Measurements from ENCODE around the gene MICAL2. TPM values are rescaled to one million over a fixed set of nuclear protein-coding genes. Genes with fewer than 3 reads are reported as not detected.

MICAL2 gene
- total RNA-seq, 1 donor from 2014 or later: 4.4 TPM

GRCh38 chr11:12099132-12099873, 11.1 kb upstream of the MICAL2 start:
- no peaks in the 10 kb centered on the region for H3K9me3 Mint-ChIP-seq (ENCODE audit: unreplicated experiment)
- no peaks in the 10 kb centered on the region for H3K4me1 Mint-ChIP-seq (ENCODE audit: low read depth, unreplicated experiment)
- no peaks in the 10 kb centered on the region for H3K36me3 Mint-ChIP-seq (ENCODE audit: unreplicated experiment)
- no peak overlapping the region for H3K4me3 Mint-ChIP-seq (ENCODE audit: unreplicated experiment)
- peaks cover 3% of the 10 kb centered on the region for H3K27me3 Mint-ChIP-seq (ENCODE audit: unreplicated experiment)
- no peak for DNase-seq
- no peak for TF ChIP-seq CTCF (IDR thresholded peaks at IDR 0.05; ENCODE audit: partially characterized antibody, unreplicated experiment)
- H3K27ac Mint-ChIP-seq (ENCODE audit: unreplicated experiment): no peak overlapping the region

GRCh38 chr11:12100429-12100828, 10.0 kb upstream of the MICAL2 start:
- TF ChIP-seq CTCF (IDR thresholded peaks at IDR 0.05; ENCODE audit: partially characterized antibody, unreplicated experiment): no peak
- DNase-seq: no peak
- H3K9me3 Mint-ChIP-seq (ENCODE audit: unreplicated experiment): no peaks in the 10 kb centered on the region
- peaks cover 3% of the 10 kb centered on the region for H3K27me3 Mint-ChIP-seq (ENCODE audit: unreplicated experiment)
- H3K4me3 Mint-ChIP-seq (ENCODE audit: unreplicated experiment): no peak overlapping the region
- H3K36me3 Mint-ChIP-seq (ENCODE audit: unreplicated experiment): no peaks in the 10 kb centered on the region
- H3K27ac Mint-ChIP-seq (ENCODE audit: unreplicated experiment): no peak overlapping the region
- H3K4me1 Mint-ChIP-seq (ENCODE audit: low read depth, unreplicated experiment): no peaks in the 10 kb centered on the region

GRCh38 chr11:12100841-12101242, 9.5 kb upstream of the MICAL2 start:
- Mint-ChIP-seq H3K4me3 (ENCODE audit: unreplicated experiment) (no peak overlapping the region), H3K27me3 (ENCODE audit: unreplicated experiment) (peaks cover 3% of the 10 kb centered on the region)

GRCh38 chr11:12101318-12101717, 9.1 kb upstream of the MICAL2 start:
- H3K27me3 Mint-ChIP-seq (ENCODE audit: unreplicated experiment): peaks cover 3% of the 10 kb centered on the region
- no peak for DNase-seq
- H3K27ac Mint-ChIP-seq (ENCODE audit: unreplicated experiment): no peak overlapping the region
- H3K4me3 Mint-ChIP-seq (ENCODE audit: unreplicated experiment): no peak overlapping the region
- H3K9me3 Mint-ChIP-seq (ENCODE audit: unreplicated experiment): no peaks in the 10 kb centered on the region
- TF ChIP-seq CTCF (IDR thresholded peaks at IDR 0.05; ENCODE audit: partially characterized antibody, unreplicated experiment): no peak
- H3K4me1 Mint-ChIP-seq (ENCODE audit: low read depth, unreplicated experiment): no peaks in the 10 kb centered on the region
- H3K36me3 Mint-ChIP-seq (ENCODE audit: unreplicated experiment): no peaks in the 10 kb centered on the region

More at GRCh38 chr11:12100841-12101242, 9.5 kb upstream of the MICAL2 start:
- DNase-seq: no peak
- Mint-ChIP-seq H3K9me3 (ENCODE audit: unreplicated experiment) (no peaks in the 10 kb centered on the region), H3K36me3 (ENCODE audit: unreplicated experiment) (no peaks in the 10 kb centered on the region), H3K27ac (ENCODE audit: unreplicated experiment) (no peak overlapping the region), H3K4me1 (ENCODE audit: low read depth, unreplicated experiment) (no peaks in the 10 kb centered on the region)
- no peak for TF ChIP-seq CTCF (IDR thresholded peaks at IDR 0.05; ENCODE audit: partially characterized antibody, unreplicated experiment)

- no peaks in the 10 kb centered on the region for H3K4me1 Mint-ChIP-seq (ENCODE audit: low read depth, unreplicated experiment)
- H3K36me3 Mint-ChIP-seq (ENCODE audit: unreplicated experiment): no peaks in the 10 kb centered on the region
- no peak overlapping the region for H3K27ac Mint-ChIP-seq (ENCODE audit: unreplicated experiment)
- no peak overlapping the region for H3K4me3 Mint-ChIP-seq (ENCODE audit: unreplicated experiment)
- H3K27me3 Mint-ChIP-seq (ENCODE audit: unreplicated experiment): peaks cover 5% of the 10 kb centered on the region
- H3K9me3 Mint-ChIP-seq (ENCODE audit: unreplicated experiment): no peaks in the 10 kb centered on the region
- no peak for TF ChIP-seq CTCF (IDR thresholded peaks at IDR 0.05; ENCODE audit: partially characterized antibody, unreplicated experiment)
- no peak for DNase-seq
These were observed 7.6 kb upstream of the MICAL2 start for GRCh38 chr11:12102588-12103410.

All from glutamatergic neuron (in vitro differentiated cells).